SK-N-MC (cell line): ENCODE results near the gene BMF.

ENCODE experiments used
- EZH2 ChIP-seq: fragments of 200-600 bp; sonication (generic); IDR thresholded peaks from one replicate; pipeline ENCODE4 v1.6.1; 2017; ENCODE audit warnings: antibody characterized with exemption
- FOXP2 ChIP-seq: optimal IDR thresholded peaks from 2 replicates; pipeline ENCODE3; 2011; ENCODE audit warnings: mild to moderate bottlenecking, moderate library complexity; ENCODE audit not compliant: insufficient read depth; ENCODE audit errors: extremely low read length, control extremely low read depth
- POLR2AphosphoS5 ChIP-seq: IDR thresholded peaks from 2 replicates; pipeline ENCODE4 v1.6.1; 2012; ENCODE audit warnings: mild to moderate bottlenecking, low read depth, low read length, borderline replicate concordance

GRCh38 chr15:40090774-40091455 lies 17.8 kb downstream of the BMF start:
- TF ChIP-seq EZH2 (no peak), POLR2AphosphoS5 (no peak), FOXP2 (no peak)
